ENCODE measurements around the gene TPX2. TPM values are rescaled to one million over a fixed set of nuclear protein-coding genes. Genes with fewer than 3 reads are reported as not detected.

Gene TPX2
- total RNA-seq, 1 donor from 2014 or later = 278 TPM

- Mint-ChIP-seq H3K27me3 (ENCODE audit: insufficient read depth, low read depth) (no peaks in the 10 kb centered on the region), H3K36me3 (peaks cover 34% of the 10 kb centered on the region)
- H3K36me3 ChIP-seq = peaks cover 42% of the 10 kb centered on the region
Observed at GRCh38 chr20:31780839-31781238, 41.7 kb downstream of the TPX2 start.

GRCh38 chr20:31781945-31782344 is 42.9 kb downstream of the TPX2 start:
- H3K9me3 ChIP-seq (ENCODE audit: low read depth) = no peaks in the 10 kb centered on the region
- no peak for DNase-seq (ENCODE audit: low spot score)
- H3K27me3 Mint-ChIP-seq (ENCODE audit: insufficient read depth, low read depth) = no peaks in the 10 kb centered on the region
- no peak overlapping the region for H3K4me2 ChIP-seq
- H3K36me3 ChIP-seq = peaks cover 43% of the 10 kb centered on the region
- H3K27me3 ChIP-seq = no peaks in the 10 kb centered on the region
- TF ChIP-seq EZH2phosphoT487 (IDR thresholded peaks at IDR 0.05) (no peak), CTCF (IDR thresholded peaks at IDR 0.05) (no peak)
- H4K20me1 ChIP-seq (ENCODE audit: low read depth) = peaks cover 16% of the 10 kb centered on the region
- no peak overlapping the region for H3K4me3 ChIP-seq
- H3K36me3 Mint-ChIP-seq = peaks cover 37% of the 10 kb centered on the region
- no peak overlapping the region for H3K27ac Mint-ChIP-seq
- no peak overlapping the region for H3K4me3 Mint-ChIP-seq
- no peak overlapping the region for H3K9ac ChIP-seq
- no peak overlapping the region for H3K27ac ChIP-seq
- H3K4me1 ChIP-seq = no peaks in the 10 kb centered on the region
- H2AFZ ChIP-seq (replicated peaks) = no peak overlapping the region
- no peaks in the 10 kb centered on the region for H3K79me2 ChIP-seq (ENCODE audit: low read depth)
- peaks cover 8% of the 10 kb centered on the region for H3F3A ChIP-seq (ENCODE audit: low read depth)
- H3K9me3 Mint-ChIP-seq = no peaks in the 10 kb centered on the region
- no peaks in the 10 kb centered on the region for H3K4me1 Mint-ChIP-seq

More at GRCh38 chr20:31780839-31781238, 41.7 kb downstream of the TPX2 start:
- no peaks in the 10 kb centered on the region for H3K79me2 ChIP-seq (ENCODE audit: low read depth)
- no peak overlapping the region for H2AFZ ChIP-seq (replicated peaks)
- H3K4me2 ChIP-seq = no peak overlapping the region
- no peak overlapping the region for H3K4me3 ChIP-seq
- H3K27me3 ChIP-seq = no peaks in the 10 kb centered on the region
- H3K4me3 Mint-ChIP-seq = no peak overlapping the region
- no peaks in the 10 kb centered on the region for H3K4me1 Mint-ChIP-seq
- H4K20me1 ChIP-seq (ENCODE audit: low read depth) = peaks cover 16% of the 10 kb centered on the region
- H3K9ac ChIP-seq = no peak overlapping the region
- H3K4me1 ChIP-seq = no peaks in the 10 kb centered on the region
- DNase-seq (ENCODE audit: low spot score) = no peak
- H3K9me3 ChIP-seq (ENCODE audit: low read depth) = no peaks in the 10 kb centered on the region
- no peaks in the 10 kb centered on the region for H3K9me3 Mint-ChIP-seq
- no peak overlapping the region for H3K27ac ChIP-seq
- no peak overlapping the region for H3K27ac Mint-ChIP-seq
- H3F3A ChIP-seq (ENCODE audit: low read depth) = peaks cover 8% of the 10 kb centered on the region
- no peak for TF ChIP-seq EZH2 (IDR thresholded peaks at IDR 0.05)
- no peak for TF ChIP-seq EZH2phosphoT487 (IDR thresholded peaks at IDR 0.05)
- no peak for TF ChIP-seq CTCF (IDR thresholded peaks at IDR 0.05)

GRCh38 chr20:31784354-31785044 is 45.4 kb downstream of the TPX2 start:
- H3K36me3 Mint-ChIP-seq = peaks cover 31% of the 10 kb centered on the region
- no peaks in the 10 kb centered on the region for H3K4me1 ChIP-seq
- H4K20me1 ChIP-seq (ENCODE audit: low read depth) = peaks cover 13% of the 10 kb centered on the region
- DNase-seq (ENCODE audit: low spot score) = no peak
- TF ChIP-seq EZH2 (IDR thresholded peaks at IDR 0.05) = no peak
- TF ChIP-seq CTCF (IDR thresholded peaks at IDR 0.05) = no peak
- TF ChIP-seq EZH2phosphoT487 (IDR thresholded peaks at IDR 0.05) = no peak
- peaks cover 24% of the 10 kb centered on the region for H3K36me3 ChIP-seq
- no peaks in the 10 kb centered on the region for H3K79me2 ChIP-seq (ENCODE audit: low read depth)
- no peaks in the 10 kb centered on the region for H3K4me1 Mint-ChIP-seq
- H3K9ac ChIP-seq = no peak overlapping the region
- no peak overlapping the region for H2AFZ ChIP-seq (replicated peaks)
- H3K4me3 Mint-ChIP-seq = no peak overlapping the region
- no peaks in the 10 kb centered on the region for H3K27me3 ChIP-seq
- no peaks in the 10 kb centered on the region for H3K9me3 ChIP-seq (ENCODE audit: low read depth)
- no peak overlapping the region for H3K27ac Mint-ChIP-seq
- H3K4me3 ChIP-seq = no peak overlapping the region
- peaks cover 8% of the 10 kb centered on the region for H3F3A ChIP-seq (ENCODE audit: low read depth)
- no peak overlapping the region for H3K27ac ChIP-seq
- H3K27me3 Mint-ChIP-seq (ENCODE audit: insufficient read depth, low read depth) = no peaks in the 10 kb centered on the region
- H3K9me3 Mint-ChIP-seq = no peaks in the 10 kb centered on the region
- H3K4me2 ChIP-seq = no peak overlapping the region
